MM.1S (cell line): ENCODE results near the gene RNF115.

ENCODE experiments used
- DNase-seq: peaks from one replicate; pipeline ENCODE4 v3.0.0-alpha.2; 2015
- H2AFZ ChIP-seq: fragments of 300-600 bp; sonication (generic); 2 replicates; pipeline ENCODE4 v1.6.0; 2016; ENCODE audit warnings: antibody characterized with exemption, low read length
- H3F3A ChIP-seq: fragments of 300-600 bp; sonication (generic); 2 replicates; pipeline ENCODE4 v1.6.1; 2016; ENCODE audit warnings: mild to moderate bottlenecking, antibody characterized with exemption, low read length, moderate library complexity, mixed read lengths; ENCODE audit not compliant: insufficient read depth
- H3K27ac ChIP-seq: fragments of 300-600 bp; sonication (generic); 2 replicates; pipeline ENCODE4 v1.5.1; 2016; ENCODE audit warnings: mild to moderate bottlenecking, low read length
- H3K27me3 ChIP-seq: fragments of 300-600 bp; sonication (generic); replicated peaks from 2 replicates; pipeline ENCODE4 v1.6.0; 2016; ENCODE audit warnings: low read length; ENCODE audit not compliant: insufficient read depth
- H3K36me3 ChIP-seq: fragments of 300-600 bp; sonication (generic); replicated peaks from 2 replicates; pipeline ENCODE4 v1.6.1; 2016; ENCODE audit warnings: mild to moderate bottlenecking, low read length, mixed read lengths; ENCODE audit not compliant: insufficient read depth
- H3K4me1 ChIP-seq: fragments of 300-600 bp; sonication (generic); 2 replicates; pipeline ENCODE4 v1.6.1; 2016; ENCODE audit warnings: low read length, mixed read lengths
- H3K4me2 ChIP-seq: fragments of 300-600 bp; sonication (generic); 2 replicates; pipeline ENCODE4 v1.6.0; 2016; ENCODE audit warnings: low read depth, low read length
- H3K4me3 ChIP-seq: fragments of 300-600 bp; sonication (generic); 2 replicates; pipeline ENCODE4 v1.5.1; 2016; ENCODE audit warnings: low read length, mixed read lengths
- H3K79me2 ChIP-seq: fragments of 300-600 bp; sonication (generic); 2 replicates; pipeline ENCODE4 v1.6.1; 2016; ENCODE audit warnings: mixed run types, low read length, mixed read lengths
- H3K9ac ChIP-seq: fragments of 300-600 bp; sonication (generic); 2 replicates; pipeline ENCODE4 v1.6.1; 2016; ENCODE audit warnings: low read length, mixed read lengths
- H3K9me2 ChIP-seq: fragments of 300-600 bp; sonication (generic); replicated peaks from 2 replicates; pipeline ENCODE4 v1.6.1; 2016; ENCODE audit warnings: mild to moderate bottlenecking, low read length, mixed read lengths; ENCODE audit not compliant: insufficient read depth
- H3K9me3 ChIP-seq: fragments of 300-600 bp; sonication (generic); replicated peaks from 2 replicates; pipeline ENCODE4 v1.6.1; 2016; ENCODE audit warnings: mild to moderate bottlenecking, low read length, mixed read lengths; ENCODE audit not compliant: insufficient read depth
- H4K20me1 ChIP-seq: fragments of 300-600 bp; sonication (generic); 2 replicates; pipeline ENCODE4 v1.6.1; 2016; ENCODE audit warnings: mild to moderate bottlenecking, low read length, moderate library complexity, mixed read lengths; ENCODE audit not compliant: insufficient read depth
- CTCF ChIP-seq: fragments of 300-600 bp; sonication (generic); IDR thresholded peaks from 2 replicates; pipeline ENCODE4 v1.5.1; 2016; ENCODE audit warnings: antibody characterized with exemption, low read length, mixed read lengths
- EZH2 ChIP-seq: fragments of 300-600 bp; sonication (generic); optimal IDR thresholded peaks from 2 replicates; pipeline ENCODE3; 2017; ENCODE audit warnings: low read depth, mild to moderate bottlenecking, antibody characterized with exemption, low read length, mixed read lengths
- EZH2phosphoT487 ChIP-seq: fragments of 300-600 bp; sonication (generic); IDR thresholded peaks from 2 replicates; pipeline ENCODE4 v1.6.1; 2018; ENCODE audit warnings: antibody characterized with exemption, low read length

Gene RNF115

GRCh38 chr1:145799806-145800205 is 24.1 kb downstream of the RNF115 start:
- Histone ChIP-seq H2AFZ (no peak overlapping the region), H3K4me2 (no peak overlapping the region), H3K36me3 (no peaks in the 10 kb centered on the region), H3K9me2 (no peaks in the 10 kb centered on the region), H3K27ac (no peak overlapping the region), H3K4me3 (no peak overlapping the region), H4K20me1 (no peaks in the 10 kb centered on the region), H3K79me2 (peaks cover 91% of the 10 kb centered on the region), H3K9me3 (no peaks in the 10 kb centered on the region; the same call in 1 of the 2 replicates), H3F3A (no peaks in the 10 kb centered on the region), H3K4me1 (no peaks in the 10 kb centered on the region), H3K9ac (no peak overlapping the region), H3K27me3 (no peaks in the 10 kb centered on the region)
- TF ChIP-seq EZH2 (no peak), EZH2phosphoT487 (no peak), CTCF (no peak)
- no peak for DNase-seq

- no peaks in the 10 kb centered on the region for H3K27me3 ChIP-seq
- no peaks in the 10 kb centered on the region for H3K9me2 ChIP-seq
- H2AFZ ChIP-seq = no peak overlapping the region
- no peak for TF ChIP-seq EZH2phosphoT487
- TF ChIP-seq EZH2 = no peak
- TF ChIP-seq CTCF = no peak
- no peak overlapping the region for H3K4me2 ChIP-seq
- H3K9me3 ChIP-seq = no peaks in the 10 kb centered on the region; the same call in 1 of the 2 replicates
- H3K9ac ChIP-seq = no peak overlapping the region
- DNase-seq = no peak
- H3F3A ChIP-seq = no peaks in the 10 kb centered on the region
- no peaks in the 10 kb centered on the region for H4K20me1 ChIP-seq
- no peaks in the 10 kb centered on the region for H3K36me3 ChIP-seq
- H3K79me2 ChIP-seq = peaks cover 71% of the 10 kb centered on the region
- H3K4me1 ChIP-seq = no peaks in the 10 kb centered on the region
- no peak overlapping the region for H3K27ac ChIP-seq
- no peak overlapping the region for H3K4me3 ChIP-seq
These were observed 27.1 kb downstream of the RNF115 start for GRCh38 chr1:145796753-145797152.

GRCh38 chr1:145795257-145795881 is 28.5 kb downstream of the RNF115 start:
- Histone ChIP-seq H3K9ac (no peak overlapping the region), H3F3A (no peaks in the 10 kb centered on the region), H4K20me1 (no peaks in the 10 kb centered on the region), H3K4me3 (no peak overlapping the region), H3K4me2 (no peak overlapping the region), H2AFZ (no peak overlapping the region), H3K79me2 (peaks cover 58% of the 10 kb centered on the region), H3K4me1 (no peaks in the 10 kb centered on the region), H3K27ac (no peak overlapping the region), H3K36me3 (no peaks in the 10 kb centered on the region), H3K27me3 (no peaks in the 10 kb centered on the region), H3K9me3 (no peaks in the 10 kb centered on the region; the same call in 1 of the 2 replicates), H3K9me2 (no peaks in the 10 kb centered on the region)
- no peak for DNase-seq
- no peak for TF ChIP-seq EZH2phosphoT487
- no peak for TF ChIP-seq CTCF
- TF ChIP-seq EZH2 = no peak
